PC-3 (cell line): Measurements from ENCODE around the gene TBC1D8.

Experiments
- EZH2 ChIP-seq: fragments of 300-600 bp; sonication (generic); IDR thresholded peaks from one replicate; pipeline ENCODE4 v1.6.1; 2017; ENCODE audit warnings: antibody characterized with exemption, mild to moderate bottlenecking, low read length; ENCODE audit not compliant: unreplicated experiment
- EZH2phosphoT487 ChIP-seq: fragments of 300-600 bp; sonication (generic); IDR thresholded peaks from 2 replicates; pipeline ENCODE4 v1.6.1; 2018; ENCODE audit warnings: mild to moderate bottlenecking, antibody characterized with exemption, low read length, borderline replicate concordance
- TF ChIP-seq, protein P1 (sequence below): fragments of 300-600 bp; sonication (generic); conservative IDR thresholded peaks from 2 replicates; pipeline ENCODE4 v1.5.1; 2017; ENCODE audit warnings: antibody characterized with exemption, low read depth, mild to moderate bottlenecking, low read length

DNA sequence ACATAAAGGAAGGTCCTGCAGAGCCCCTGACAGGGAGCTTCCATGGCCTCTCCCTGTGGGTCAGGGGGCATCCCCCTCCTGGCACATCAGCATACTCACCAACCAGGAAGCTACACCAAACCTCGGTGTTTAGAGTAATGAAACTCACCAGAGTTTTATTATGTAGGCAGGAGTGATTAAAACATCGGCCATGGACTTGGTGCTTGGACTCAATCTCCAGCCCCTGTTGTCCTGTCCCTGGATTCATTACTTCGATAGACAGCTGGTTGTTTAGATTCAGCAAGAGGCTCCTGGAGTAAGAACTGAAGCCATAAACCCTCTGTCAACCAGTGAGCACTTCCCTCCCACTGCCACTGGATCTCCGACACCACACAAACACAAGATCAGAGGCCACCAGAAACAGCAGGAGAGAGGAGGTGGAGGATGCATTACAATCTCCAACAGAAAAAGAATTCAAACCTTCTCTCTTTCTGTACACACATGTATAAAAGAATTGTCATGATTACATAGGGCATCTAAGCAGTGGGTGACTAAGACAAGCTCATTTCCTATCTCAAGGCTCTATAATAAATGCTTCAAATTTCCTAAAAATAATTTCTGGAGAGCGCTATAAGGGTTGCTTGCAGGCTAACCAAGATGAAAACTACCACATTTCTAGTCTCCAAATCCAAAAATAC, 27.2 kb downstream of the TBC1D8 start:
- TF ChIP-seq, protein P1, sequence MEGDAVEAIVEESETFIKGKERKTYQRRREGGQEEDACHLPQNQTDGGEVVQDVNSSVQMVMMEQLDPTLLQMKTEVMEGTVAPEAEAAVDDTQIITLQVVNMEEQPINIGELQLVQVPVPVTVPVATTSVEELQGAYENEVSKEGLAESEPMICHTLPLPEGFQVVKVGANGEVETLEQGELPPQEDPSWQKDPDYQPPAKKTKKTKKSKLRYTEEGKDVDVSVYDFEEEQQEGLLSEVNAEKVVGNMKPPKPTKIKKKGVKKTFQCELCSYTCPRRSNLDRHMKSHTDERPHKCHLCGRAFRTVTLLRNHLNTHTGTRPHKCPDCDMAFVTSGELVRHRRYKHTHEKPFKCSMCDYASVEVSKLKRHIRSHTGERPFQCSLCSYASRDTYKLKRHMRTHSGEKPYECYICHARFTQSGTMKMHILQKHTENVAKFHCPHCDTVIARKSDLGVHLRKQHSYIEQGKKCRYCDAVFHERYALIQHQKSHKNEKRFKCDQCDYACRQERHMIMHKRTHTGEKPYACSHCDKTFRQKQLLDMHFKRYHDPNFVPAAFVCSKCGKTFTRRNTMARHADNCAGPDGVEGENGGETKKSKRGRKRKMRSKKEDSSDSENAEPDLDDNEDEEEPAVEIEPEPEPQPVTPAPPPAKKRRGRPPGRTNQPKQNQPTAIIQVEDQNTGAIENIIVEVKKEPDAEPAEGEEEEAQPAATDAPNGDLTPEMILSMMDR = no peak
- no peak for TF ChIP-seq EZH2phosphoT487
- no peak for TF ChIP-seq EZH2
